ENCODE data around the gene EIF3D. TPM values are rescaled to one million over a fixed set of nuclear protein-coding genes. Genes with fewer than 3 reads are reported as not detected.
A peak's percentile ranks its signal among the peaks of the same experiment; 100 is the strongest.

The EIF3D gene
- total RNA-seq, 1 donor, result 336 TPM

- no peak for DNase-seq (ENCODE audit: low read depth)
- TF ChIP-seq, protein P1, sequence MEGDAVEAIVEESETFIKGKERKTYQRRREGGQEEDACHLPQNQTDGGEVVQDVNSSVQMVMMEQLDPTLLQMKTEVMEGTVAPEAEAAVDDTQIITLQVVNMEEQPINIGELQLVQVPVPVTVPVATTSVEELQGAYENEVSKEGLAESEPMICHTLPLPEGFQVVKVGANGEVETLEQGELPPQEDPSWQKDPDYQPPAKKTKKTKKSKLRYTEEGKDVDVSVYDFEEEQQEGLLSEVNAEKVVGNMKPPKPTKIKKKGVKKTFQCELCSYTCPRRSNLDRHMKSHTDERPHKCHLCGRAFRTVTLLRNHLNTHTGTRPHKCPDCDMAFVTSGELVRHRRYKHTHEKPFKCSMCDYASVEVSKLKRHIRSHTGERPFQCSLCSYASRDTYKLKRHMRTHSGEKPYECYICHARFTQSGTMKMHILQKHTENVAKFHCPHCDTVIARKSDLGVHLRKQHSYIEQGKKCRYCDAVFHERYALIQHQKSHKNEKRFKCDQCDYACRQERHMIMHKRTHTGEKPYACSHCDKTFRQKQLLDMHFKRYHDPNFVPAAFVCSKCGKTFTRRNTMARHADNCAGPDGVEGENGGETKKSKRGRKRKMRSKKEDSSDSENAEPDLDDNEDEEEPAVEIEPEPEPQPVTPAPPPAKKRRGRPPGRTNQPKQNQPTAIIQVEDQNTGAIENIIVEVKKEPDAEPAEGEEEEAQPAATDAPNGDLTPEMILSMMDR (IDR thresholded peaks at IDR 0.05; ENCODE audit: insufficient read depth, low read length), result no peak
- no peak overlapping the region for H3K4me3 ChIP-seq (ENCODE audit: low read depth, low read length)
Observed at GRCh38 chr22:36563444-36563843, 34.5 kb upstream of the EIF3D start.

DNA sequence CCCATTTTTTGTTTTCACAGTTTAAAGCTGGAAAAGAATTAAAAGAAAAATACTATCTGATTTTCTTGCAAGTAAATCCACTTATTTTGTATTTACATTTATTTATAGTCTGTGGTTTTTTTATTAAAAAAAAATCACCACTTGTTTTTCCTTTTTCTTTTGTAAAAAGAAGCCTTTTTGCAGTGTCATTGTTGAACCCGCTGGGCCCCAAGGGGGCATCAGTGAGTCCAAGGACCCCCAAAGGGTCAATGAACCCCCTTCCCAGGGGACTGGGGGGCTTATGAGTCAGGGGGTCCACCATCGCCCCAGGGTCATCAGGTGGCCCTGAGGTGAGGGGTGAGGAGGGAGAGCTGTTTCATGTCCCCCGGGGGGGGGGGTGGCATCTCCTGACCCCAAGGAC is 34.0 kb upstream of the EIF3D start:
- DNase-seq (ENCODE audit: low read depth), result no peak
- H3K4me3 ChIP-seq (ENCODE audit: low read depth, low read length), result no peak overlapping the region
- TF ChIP-seq, protein P1 (IDR thresholded peaks at IDR 0.05; ENCODE audit: insufficient read depth, low read length), result no peak

GRCh38 chr22:36562261-36562835 is 33.4 kb upstream of the EIF3D start:
- TF ChIP-seq, protein P1 (IDR thresholded peaks at IDR 0.05; ENCODE audit: insufficient read depth, low read length), result no peak
- H3K4me3 ChIP-seq (ENCODE audit: low read depth, low read length), result no peak overlapping the region
- peak; percentile 47 for DNase-seq (ENCODE audit: low read depth)

DNA sequence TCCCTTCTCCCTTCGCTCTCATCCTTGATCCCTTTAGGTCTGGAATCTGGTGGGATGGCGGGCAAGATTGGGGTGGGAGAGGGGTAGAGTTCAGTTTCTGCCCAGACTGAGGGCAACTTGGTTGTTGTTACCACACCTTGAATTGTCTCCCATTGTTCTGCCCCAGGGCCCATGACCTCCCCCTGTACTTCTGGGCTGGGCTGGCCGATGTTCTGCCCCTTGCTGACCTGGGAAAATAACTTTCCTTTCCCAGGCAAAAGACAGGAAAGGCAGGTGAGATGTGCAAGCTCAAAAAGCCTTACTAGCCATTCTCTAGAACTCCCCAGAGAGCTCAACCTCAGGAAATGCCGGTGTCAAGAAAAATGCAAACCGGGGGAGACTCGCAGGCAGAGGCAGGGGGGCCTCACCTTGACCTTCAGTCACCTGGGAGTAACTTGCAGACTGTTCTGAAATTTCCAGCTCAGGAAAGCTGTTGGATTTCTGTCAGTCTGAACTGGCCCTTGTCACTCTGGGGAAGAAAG is 32.4 kb upstream of the EIF3D start:
- H3K4me3 ChIP-seq (ENCODE audit: low read depth, low read length), result no peak overlapping the region
- TF ChIP-seq, protein P1 (IDR thresholded peaks at IDR 0.05; ENCODE audit: insufficient read depth, low read length), result no peak
- DNase-seq (ENCODE audit: low read depth), result no peak

DNA sequence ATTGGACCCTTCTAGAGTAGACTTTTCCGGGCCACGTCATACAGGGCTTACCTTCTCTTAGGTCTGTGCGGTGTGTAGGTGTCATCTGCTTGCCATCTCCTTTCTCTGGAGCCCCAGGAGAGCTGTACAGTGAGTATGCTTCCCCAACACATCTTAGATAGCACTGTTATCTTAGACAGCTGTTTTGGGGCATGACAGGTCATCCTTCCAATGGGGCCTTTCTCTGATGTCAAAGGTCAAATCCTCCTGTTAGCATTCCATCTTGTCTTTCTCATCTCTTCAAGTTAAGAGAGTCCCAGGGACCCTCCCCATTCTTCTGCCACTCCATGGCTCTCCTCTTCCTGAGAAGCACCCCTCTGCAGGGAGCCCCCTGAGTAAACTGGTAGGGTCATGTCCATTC is 31.0 kb upstream of the EIF3D start:
- no peak for DNase-seq (ENCODE audit: low read depth)
- TF ChIP-seq, protein P1 (IDR thresholded peaks at IDR 0.05; ENCODE audit: insufficient read depth, low read length), result no peak
- no peak overlapping the region for H3K4me3 ChIP-seq (ENCODE audit: low read depth, low read length)

DNA sequence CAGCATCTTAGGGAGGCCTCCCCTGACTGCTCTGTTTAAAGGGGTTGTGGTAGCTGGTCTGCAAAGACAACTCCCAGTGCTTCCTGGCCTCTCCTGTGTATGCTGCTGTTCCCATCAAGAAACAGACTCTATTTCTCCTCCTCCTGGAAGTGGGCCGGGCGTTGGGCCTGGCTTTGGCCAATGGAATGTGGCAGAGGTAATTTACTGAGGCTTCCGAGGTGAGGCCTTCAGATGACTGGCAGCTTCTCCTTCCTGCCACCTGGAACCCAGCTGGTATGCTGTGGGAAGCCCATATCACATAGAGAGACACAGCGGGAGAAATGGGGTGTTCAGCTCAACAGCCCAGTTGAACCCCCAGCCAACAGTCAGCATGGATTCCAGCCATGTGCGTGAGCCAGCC is 25.1 kb upstream of the EIF3D start:
- TF ChIP-seq, protein P1 (IDR thresholded peaks at IDR 0.05; ENCODE audit: insufficient read depth, low read length), result no peak
- no peak overlapping the region for H3K4me3 ChIP-seq (ENCODE audit: low read depth, low read length)
- no peak for DNase-seq (ENCODE audit: low read depth)

GRCh38 chr22:36552289-36552688 is 23.3 kb upstream of the EIF3D start:
- TF ChIP-seq, protein P1 (IDR thresholded peaks at IDR 0.05; ENCODE audit: insufficient read depth, low read length), result no peak
- DNase-seq (ENCODE audit: low read depth), result no peak

More at GRCh38 chr22:36552289-36552688, 23.3 kb upstream of the EIF3D start:
- H3K4me3 ChIP-seq (ENCODE audit: low read depth, low read length), result no peak overlapping the region

Data from fibroblast of the aortic adventitia (primary cell).